ENCODE results near the gene RMRP. TPM values are rescaled to one million over a fixed set of nuclear protein-coding genes. Genes with fewer than 3 reads are reported as not detected.
"Not testable (repeated sequence)": the region's sequence is repeated elsewhere in the genome, so short reads cannot be mapped to it uniquely, and the experiment has no call there.

RMRP gene
- total RNA-seq, 4 donors from 2014 or later: 1,246 to 15,173 (median 11,383) TPM

DNA sequence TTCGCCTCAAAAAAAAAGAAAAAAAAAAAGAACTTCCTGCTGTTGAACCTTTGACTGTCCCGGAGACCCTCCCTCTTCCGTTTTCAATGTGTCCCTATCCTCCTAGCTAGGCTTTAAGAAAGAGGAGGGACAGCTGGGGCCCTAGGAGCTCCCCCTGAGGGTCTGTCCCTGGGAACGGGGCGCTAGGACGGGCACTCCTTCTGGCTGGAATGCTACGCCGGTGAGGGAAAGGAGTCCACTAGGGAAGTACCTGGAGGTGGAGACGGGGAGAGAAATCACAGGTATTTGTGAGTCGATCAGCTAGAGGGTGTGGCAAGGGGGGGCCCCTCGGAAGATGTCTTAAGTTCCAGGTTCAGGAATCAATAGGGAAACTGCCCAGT lies 11.7 kb downstream of the RMRP start:
- Histone ChIP-seq H3K27ac (peak overlapping the region; percentile 90), H3K27me3 (no peaks in the 10 kb centered on the region), H3K4me3 (peak overlapping the region; percentile 64), H3K4me1 (peaks cover 40% of the 10 kb centered on the region), H3K9me3 (no peaks in the 10 kb centered on the region), H3K36me3 (no peaks in the 10 kb centered on the region)
- WGBS: 2% methylated on average over 11 of the region's 11 CpGs
- peak in 1 of 2 donors; percentile 72 for DNase-seq (ENCODE audit: low spot score in 2 of 2)
- TF ChIP-seq POLR2A (IDR thresholded peaks at IDR 0.05) (no peak), CTCF (IDR thresholded peaks at IDR 0.05) (no peak), POLR2AphosphoS5 (IDR thresholded peaks at IDR 0.05) (no peak), EP300 (IDR thresholded peaks at IDR 0.05) (no peak)

- WGBS: 48% methylated on average over 10 of the region's 10 CpGs
These were observed 12.1 kb downstream of the RMRP start for GRCh38 chr9:35645736-35646135.

DNA sequence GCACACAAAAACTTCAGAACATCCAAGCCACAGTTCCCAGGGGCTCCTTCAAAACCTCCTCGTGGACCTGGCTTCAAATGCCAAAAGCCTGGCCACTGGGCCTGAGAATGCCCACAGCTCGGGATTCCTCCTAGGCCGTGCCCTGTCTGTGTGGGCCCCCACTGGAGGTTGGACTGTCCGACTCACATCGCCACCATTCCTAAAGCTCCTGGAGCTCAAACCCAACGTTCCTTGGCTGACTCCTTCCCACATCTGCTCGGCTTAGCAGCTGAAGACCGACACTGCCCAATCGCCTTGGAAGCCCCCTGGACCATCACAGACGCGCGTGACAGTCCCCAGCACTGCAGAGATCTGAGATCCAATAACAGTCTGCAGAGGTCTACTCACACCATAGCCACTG lies 14.8 kb downstream of the RMRP start:
- peak in 1 of 2 donors; percentile 43 for DNase-seq (ENCODE audit: low spot score in 2 of 2)
- Histone ChIP-seq H3K36me3 (no peaks in the 10 kb centered on the region), H3K4me3 (no peak overlapping the region), H3K27me3 (no peaks in the 10 kb centered on the region), H3K4me1 (peaks cover 28% of the 10 kb centered on the region), H3K27ac (no peak overlapping the region), H3K9me3 (no peaks in the 10 kb centered on the region)
- no peak for TF ChIP-seq EP300 (IDR thresholded peaks at IDR 0.05)
- no peak for TF ChIP-seq POLR2AphosphoS5 (IDR thresholded peaks at IDR 0.05)
- TF ChIP-seq POLR2A (IDR thresholded peaks at IDR 0.05): no peak
- TF ChIP-seq CTCF (IDR thresholded peaks at IDR 0.05): no peak
- 97% methylated on average over 11 of the region's 12 CpGs for WGBS

More at GRCh38 chr9:35645736-35646135, 12.1 kb downstream of the RMRP start:
- not testable (repeated sequence) for H3K9me3 ChIP-seq, H3K36me3 ChIP-seq, H3K27me3 ChIP-seq
- peak overlapping the region; percentile 64 for H3K4me3 ChIP-seq
- peak in 1 of 2 donors; percentile 52 for DNase-seq (ENCODE audit: low spot score in 2 of 2)
- peaks cover 40% of the 10 kb centered on the region for H3K4me1 ChIP-seq
- H3K27ac ChIP-seq: peak overlapping the region; percentile 90

- DNase-seq (ENCODE audit: low spot score in 2 of 2): peak in 1 of 2 donors; percentile 0
- H3K4me3 ChIP-seq, H3K36me3 ChIP-seq, H3K27ac ChIP-seq, H3K27me3 ChIP-seq, H3K9me3 ChIP-seq: not testable (repeated sequence)
- WGBS: 85% methylated on average over 3 of the region's 3 CpGs
- H3K4me1 ChIP-seq: peaks cover 20% of the 10 kb centered on the region
These were observed 16.3 kb downstream of the RMRP start for GRCh38 chr9:35641478-35641877.

DNA sequence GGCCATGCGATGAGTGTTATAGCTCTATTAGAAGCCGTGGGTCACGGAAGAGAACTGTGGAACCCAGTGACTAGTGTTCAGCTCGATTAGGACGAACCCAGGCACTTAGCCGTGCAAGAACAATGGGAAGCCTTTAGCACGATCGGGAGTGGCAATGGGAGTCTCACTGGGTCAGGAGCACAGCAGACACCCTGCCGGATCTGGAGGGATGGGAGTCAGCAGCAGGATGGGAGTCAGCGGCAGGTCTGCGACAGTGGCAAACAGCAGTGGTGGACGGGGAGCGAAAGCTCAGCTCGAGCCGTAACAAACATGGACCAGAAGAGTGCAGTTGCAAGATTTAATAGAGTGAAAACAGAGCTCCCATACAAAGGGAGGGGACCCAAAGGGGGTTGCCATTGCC lies 17.4 kb downstream of the RMRP start:
- not testable (repeated sequence) for H3K4me3 ChIP-seq, H3K4me1 ChIP-seq, H3K27me3 ChIP-seq, H3K9me3 ChIP-seq, H3K27ac ChIP-seq, H3K36me3 ChIP-seq
- 96% methylated on average over 15 of the region's 15 CpGs for WGBS
- DNase-seq (ENCODE audit: low spot score in 2 of 2): peak in 1 of 2 donors; percentile 25

DNA sequence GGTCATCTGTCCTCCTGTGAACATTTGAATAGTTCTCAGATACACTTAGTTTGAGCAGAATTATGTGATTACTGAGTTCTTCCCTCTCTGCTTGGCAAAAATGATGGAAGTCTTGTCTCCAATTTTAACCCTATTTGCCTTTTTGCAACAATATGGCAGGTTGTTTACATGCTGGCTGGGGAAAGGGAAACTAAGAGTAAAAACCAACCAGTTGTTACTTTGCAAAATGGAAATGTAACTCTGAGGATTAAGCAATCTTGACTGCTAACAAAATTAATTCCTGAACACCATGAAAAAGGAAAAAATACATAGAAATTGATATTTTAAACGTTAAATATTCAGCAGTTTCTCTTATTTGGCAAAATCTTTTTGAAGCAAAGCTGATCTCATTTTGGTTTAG lies 18.2 kb downstream of the RMRP start:
- peaks cover 1% of the 10 kb centered on the region for H3K4me1 ChIP-seq
- no peaks in the 10 kb centered on the region for H3K27me3 ChIP-seq
- DNase-seq (ENCODE audit: low spot score in 2 of 2): no peak
- no peak overlapping the region for H3K4me3 ChIP-seq
- TF ChIP-seq EP300 (IDR thresholded peaks at IDR 0.05) (no peak), POLR2AphosphoS5 (IDR thresholded peaks at IDR 0.05) (no peak), POLR2A (IDR thresholded peaks at IDR 0.05) (no peak), CTCF (IDR thresholded peaks at IDR 0.05) (no peak)
- no peak overlapping the region for H3K27ac ChIP-seq
- 86% methylated on average over 1 of the region's 1 CpG for WGBS
- H3K36me3 ChIP-seq: no peaks in the 10 kb centered on the region
- H3K9me3 ChIP-seq: no peaks in the 10 kb centered on the region

- H3K27ac ChIP-seq; H3K9me3 ChIP-seq; H3K4me1 ChIP-seq; H3K27me3 ChIP-seq; DNase-seq (ENCODE audit: low spot score in 2 of 2); H3K36me3 ChIP-seq; H3K4me3 ChIP-seq: not testable (repeated sequence)
- 56% methylated on average over 1 of the region's 1 CpG for WGBS
These were observed 18.6 kb downstream of the RMRP start for GRCh38 chr9:35639225-35639624.

GRCh38 chr9:35638751-35639150 lies 19.1 kb downstream of the RMRP start:
- not testable (repeated sequence) for H3K36me3 ChIP-seq, H3K9me3 ChIP-seq, H3K27me3 ChIP-seq, H3K27ac ChIP-seq, H3K4me1 ChIP-seq, H3K4me3 ChIP-seq
- 69% methylated on average over 7 of the region's 8 CpGs for WGBS
- DNase-seq (ENCODE audit: low spot score in 2 of 2): peak in 1 of 2 donors; percentile 33

DNA sequence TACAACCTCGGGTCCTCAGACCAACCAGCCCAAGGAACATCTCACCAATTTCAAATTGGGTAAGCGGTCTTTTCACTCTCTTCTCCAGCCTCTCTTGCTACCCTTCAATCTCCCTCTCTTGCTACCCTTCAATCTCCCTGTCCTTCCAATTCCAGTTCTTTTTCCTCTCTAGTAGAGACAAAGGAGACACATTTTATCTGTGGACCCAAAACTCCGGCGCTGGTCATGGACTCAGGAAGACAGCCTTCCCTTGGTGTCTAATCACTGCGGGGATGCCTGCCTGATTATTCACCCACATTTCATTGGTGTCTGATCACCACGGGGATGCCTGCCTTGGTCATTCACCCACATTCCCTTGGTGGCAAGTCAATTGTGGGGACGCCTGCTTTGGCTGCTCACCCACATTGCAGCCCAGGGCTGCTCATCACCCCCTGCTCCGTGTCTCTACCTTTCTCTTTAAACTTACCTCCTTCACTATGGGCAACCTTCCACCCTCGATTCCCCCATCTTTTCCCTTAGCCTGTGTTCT lies 20.3 kb downstream of the RMRP start:
- not testable (repeated sequence) for H3K27ac ChIP-seq; H3K4me3 ChIP-seq; H3K27me3 ChIP-seq; DNase-seq (ENCODE audit: low spot score in 2 of 2); H3K4me1 ChIP-seq; H3K9me3 ChIP-seq; H3K36me3 ChIP-seq
- WGBS: 96% methylated on average over 9 of the region's 9 CpGs

DNA sequence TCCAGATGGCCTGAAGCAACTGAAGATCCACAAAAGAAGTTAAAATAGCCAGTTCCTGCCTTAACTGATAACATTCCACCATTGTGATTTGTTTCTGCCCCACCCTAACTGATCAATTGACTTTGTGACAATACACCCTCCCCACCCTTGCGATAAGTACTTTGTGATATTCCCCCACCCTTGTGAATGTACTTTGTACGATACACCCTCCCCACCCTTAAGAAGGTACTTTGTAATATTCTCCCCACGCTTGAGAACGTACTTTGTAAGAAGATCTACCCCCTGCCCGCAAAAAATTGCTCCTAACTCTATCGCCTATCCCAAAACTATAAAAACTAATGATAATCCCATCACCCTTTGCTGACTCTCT lies 21.0 kb downstream of the RMRP start:
- not testable (repeated sequence) for H3K4me3 ChIP-seq; H3K4me1 ChIP-seq; H3K36me3 ChIP-seq; H3K9me3 ChIP-seq; H3K27me3 ChIP-seq; H3K27ac ChIP-seq; DNase-seq (ENCODE audit: low spot score in 2 of 2)
- WGBS: 97% methylated on average over 6 of the region's 6 CpGs

All from suprapubic skin (tissue), 4 donors.